Measurements from ENCODE around the gene S100A14. TPM values are rescaled to one million over a fixed set of nuclear protein-coding genes. Genes with fewer than 3 reads are reported as not detected.
A peak's percentile ranks its signal among the peaks of the same experiment; 100 is the strongest.

Gene S100A14
- total RNA-seq, 6 experiments from 2014 or later: 0.54 TPM; not detected in 5

GRCh38 chr1:153631047-153632022 is 15.2 kb upstream of the S100A14 start:
- peaks cover 30% of the 10 kb centered on the region for H3K36me3 Mint-ChIP-seq (ENCODE audit: low read depth)
- DNase-seq: peak; percentile 38

DNA sequence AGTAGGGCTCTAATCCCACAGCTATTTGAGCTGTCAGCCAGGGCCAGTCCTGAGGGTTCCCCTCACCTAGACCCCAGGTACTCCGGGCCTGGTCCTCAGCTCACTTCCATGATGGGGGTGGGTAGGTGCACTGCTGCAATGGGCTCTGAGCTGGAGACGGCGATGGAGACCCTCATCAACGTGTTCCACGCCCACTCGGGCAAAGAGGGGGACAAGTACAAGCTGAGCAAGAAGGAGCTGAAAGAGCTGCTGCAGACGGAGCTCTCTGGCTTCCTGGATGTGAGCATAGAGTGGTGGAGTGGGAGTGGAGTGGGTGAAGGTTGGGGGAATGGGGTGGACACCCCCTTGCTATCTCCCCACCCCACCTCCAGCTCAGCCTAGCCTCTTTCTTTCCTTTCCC is 14.3 kb upstream of the S100A14 start:
- Mint-ChIP-seq H3K4me1 (ENCODE audit: low read depth) (peaks cover 61% of the 10 kb centered on the region), H3K4me3 (no peak overlapping the region), H3K36me3 (ENCODE audit: low read depth) (peaks cover 35% of the 10 kb centered on the region), H3K27me3 (ENCODE audit: insufficient read depth) (peaks cover 6% of the 10 kb centered on the region), H3K27ac (peak overlapping the region; percentile 61; the same call in 1 of the 2 replicates), H3K9me3 (peaks cover 4% of the 10 kb centered on the region; the same call in 1 of the 2 replicates)
- DNase-seq: no peak
- TF ChIP-seq CTCF (IDR thresholded peaks at IDR 0.05): no peak

More at GRCh38 chr1:153631047-153632022, 15.2 kb upstream of the S100A14 start:
- peak overlapping the region; percentile 39 for H3K27ac Mint-ChIP-seq
- H3K4me3 Mint-ChIP-seq: peak overlapping the region; percentile 28; the same call in 1 of the 2 replicates
- peaks cover 4% of the 10 kb centered on the region; the same call in 1 of the 2 replicates for H3K9me3 Mint-ChIP-seq
- H3K27me3 Mint-ChIP-seq (ENCODE audit: insufficient read depth): peaks cover 6% of the 10 kb centered on the region
- no peak for TF ChIP-seq CTCF (IDR thresholded peaks at IDR 0.05)
- peaks cover 52% of the 10 kb centered on the region for H3K4me1 Mint-ChIP-seq (ENCODE audit: low read depth)

DNA sequence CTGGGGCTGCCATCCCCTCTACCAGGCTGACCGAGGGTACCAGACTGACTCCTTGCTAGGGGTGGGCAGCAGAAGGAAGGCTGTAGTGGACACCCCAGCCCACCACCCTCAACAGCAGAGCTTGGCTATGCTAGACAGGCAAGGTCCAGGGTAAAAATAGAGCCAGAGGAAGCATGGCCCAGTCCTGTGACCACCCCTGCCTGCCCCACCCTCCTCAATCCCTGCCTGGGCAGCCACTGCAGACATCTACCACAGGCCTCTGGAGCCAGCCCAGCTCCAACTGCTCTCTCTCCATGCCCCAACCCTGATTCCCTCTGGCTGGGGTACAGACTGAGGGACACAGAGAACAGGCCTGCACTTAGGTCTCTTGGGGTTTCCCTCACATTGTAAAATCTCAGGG is 13.8 kb upstream of the S100A14 start:
- Mint-ChIP-seq H3K36me3 (ENCODE audit: low read depth) (peaks cover 39% of the 10 kb centered on the region), H3K27ac (peak overlapping the region; percentile 61; the same call in 1 of the 2 replicates), H3K9me3 (peaks cover 4% of the 10 kb centered on the region; the same call in 1 of the 2 replicates), H3K27me3 (ENCODE audit: insufficient read depth) (peaks cover 6% of the 10 kb centered on the region), H3K4me3 (no peak overlapping the region), H3K4me1 (ENCODE audit: low read depth) (peaks cover 66% of the 10 kb centered on the region)
- TF ChIP-seq CTCF (IDR thresholded peaks at IDR 0.05): no peak
- DNase-seq: no peak

- Mint-ChIP-seq H3K4me1 (ENCODE audit: low read depth) (peaks cover 72% of the 10 kb centered on the region), H3K9me3 (peaks cover 4% of the 10 kb centered on the region; the same call in 1 of the 2 replicates), H3K27ac (no peak overlapping the region), H3K27me3 (ENCODE audit: insufficient read depth) (peaks cover 6% of the 10 kb centered on the region), H3K36me3 (ENCODE audit: low read depth) (peaks cover 40% of the 10 kb centered on the region), H3K4me3 (no peak overlapping the region)
- TF ChIP-seq CTCF (IDR thresholded peaks at IDR 0.05): no peak
- DNase-seq: no peak
Measured at GRCh38 chr1:153629343-153629665, 13.2 kb upstream of the S100A14 start.

GRCh38 chr1:153628638-153629342 is 12.7 kb upstream of the S100A14 start:
- H3K4me1 Mint-ChIP-seq (ENCODE audit: low read depth): peaks cover 77% of the 10 kb centered on the region
- H3K9me3 Mint-ChIP-seq: peaks cover 4% of the 10 kb centered on the region; the same call in 1 of the 2 replicates
- peaks cover 6% of the 10 kb centered on the region for H3K27me3 Mint-ChIP-seq (ENCODE audit: insufficient read depth)
- no peak overlapping the region for H3K4me3 Mint-ChIP-seq
- peaks cover 40% of the 10 kb centered on the region for H3K36me3 Mint-ChIP-seq (ENCODE audit: low read depth)
- no peak for TF ChIP-seq CTCF (IDR thresholded peaks at IDR 0.05)
- no peak overlapping the region; the same call in 1 of the 2 replicates for H3K27ac Mint-ChIP-seq
- no peak for DNase-seq

All from HFFc6 (cell line).